Measurements from ENCODE around the gene KRT38.
"Not testable (repeated sequence)": the region's sequence is repeated elsewhere in the genome, so short reads cannot be mapped to it uniquely, and the experiment has no call there.

KRT38 gene

GRCh38 chr17:41420134-41420533 is 20.6 kb downstream of the KRT38 start:
- no peak for DNase-seq

GRCh38 chr17:41419716-41420115 is 21.1 kb downstream of the KRT38 start:
- no peak for DNase-seq

- DNase-seq = no peak
These were observed 22.5 kb downstream of the KRT38 start for GRCh38 chr17:41418116-41418860.

- no peak for DNase-seq
These were observed 23.2 kb downstream of the KRT38 start for GRCh38 chr17:41417576-41418015.

- DNase-seq = no peak
These were observed 23.7 kb downstream of the KRT38 start for GRCh38 chr17:41417127-41417526.

GRCh38 chr17:41416479-41416878 is 24.3 kb downstream of the KRT38 start:
- no peak for DNase-seq

GRCh38 chr17:41415833-41416335 is 24.9 kb downstream of the KRT38 start:
- no peak for DNase-seq

GRCh38 chr17:41415411-41415810 is 25.4 kb downstream of the KRT38 start:
- DNase-seq = no peak

GRCh38 chr17:41413982-41414381 is 26.8 kb downstream of the KRT38 start:
- no peak for DNase-seq

- no peak for DNase-seq
These were observed 27.3 kb downstream of the KRT38 start for GRCh38 chr17:41413353-41413957.

- no peak for DNase-seq
These were observed 29.5 kb downstream of the KRT38 start for GRCh38 chr17:41411072-41411840.

- no peak for DNase-seq
These were observed 33.6 kb downstream of the KRT38 start for GRCh38 chr17:41407226-41407625.

GRCh38 chr17:41406205-41406604 is 34.6 kb downstream of the KRT38 start:
- no peak for DNase-seq

- DNase-seq = no peak
These were observed 36.6 kb downstream of the KRT38 start for GRCh38 chr17:41404024-41404671.

- no peak for DNase-seq
These were observed 37.3 kb downstream of the KRT38 start for GRCh38 chr17:41403404-41404023.

- DNase-seq = no peak
These were observed 38.6 kb downstream of the KRT38 start for GRCh38 chr17:41402161-41402560.

- no peak for DNase-seq
These were observed 43.7 kb downstream of the KRT38 start, which contains the start of gene KRT31 for GRCh38 chr17:41396996-41397660. Gene KRT31, minus strand, starts transcription at chr17:41397608. Its CDS starts 69 bp downstream, at chr17:41397539.

- DNase-seq = no peak
These were observed 44.4 kb downstream of the KRT38 start for GRCh38 chr17:41396340-41396739.

GRCh38 chr17:41395611-41396010 is 45.2 kb downstream of the KRT38 start:
- DNase-seq = no peak

- DNase-seq = not testable (repeated sequence)
These were observed 45.7 kb downstream of the KRT38 start for GRCh38 chr17:41395044-41395443.

- no peak for DNase-seq
These were observed 46.4 kb downstream of the KRT38 start for GRCh38 chr17:41394254-41394996.

Measured in NCI-H1092 treated with DMSO at 0.1 percent for 48 hours (cell line).